ENCODE results near the gene SMIM44. TPM values are rescaled to one million over a fixed set of nuclear protein-coding genes. Genes with fewer than 3 reads are reported as not detected.

The SMIM44 gene
- total RNA-seq, 4 donors from 2014 or later = not detected

- WGBS, 2 donors = 86 to 87% methylated on average over 2 of the region's 2 CpGs
- H3K27ac ChIP-seq = no peak overlapping the region
- H3K9me3 ChIP-seq = no peaks in the 10 kb centered on the region
- no peak for DNase-seq
- peaks cover 0 to 3% of the 10 kb centered on the region in 2 donors for H3K4me1 ChIP-seq
- no peaks in the 10 kb centered on the region for H3K36me3 ChIP-seq
- intact Hi-C loops (cut with DNase I) = no loop called here
- TF ChIP-seq CTCF (IDR thresholded peaks at IDR 0.05) (no peak), POLR2A (IDR thresholded peaks at IDR 0.05) (no peak)
- H3K4me3 ChIP-seq (replicated peaks in 1 of 3) = no peak overlapping the region
- no peaks in the 10 kb centered on the region for H3K27me3 ChIP-seq
These were observed 6.4 kb downstream of the SMIM44 start for GRCh38 chr19:3476830-3477229.

GRCh38 chr19:3475449-3475848 is 7.8 kb downstream of the SMIM44 start:
- Histone ChIP-seq H3K9me3 (no peaks in the 10 kb centered on the region), H3K27me3 (no peaks in the 10 kb centered on the region), H3K4me1 (peaks cover 0 to 3% of the 10 kb centered on the region in 2 donors), H3K36me3 (no peaks in the 10 kb centered on the region), H3K4me3 (replicated peaks in 1 of 3) (no peak overlapping the region), H3K27ac (no peak overlapping the region)
- intact Hi-C loops (cut with DNase I) = no loop called here
- DNase-seq = no peak
- 85% methylated on average over 4 of the region's 4 CpGs for WGBS, 2 donors
- TF ChIP-seq POLR2A (IDR thresholded peaks at IDR 0.05) (no peak), CTCF (IDR thresholded peaks at IDR 0.05) (no peak)

GRCh38 chr19:3474614-3475013 is 8.6 kb downstream of the SMIM44 start:
- no peak overlapping the region for H3K27ac ChIP-seq
- WGBS, 2 donors = 70 to 72% methylated on average over 2 of the region's 2 CpGs
- H3K4me3 ChIP-seq (replicated peaks in 1 of 3) = no peak overlapping the region
- no peaks in the 10 kb centered on the region for H3K27me3 ChIP-seq
- no peaks in the 10 kb centered on the region for H3K9me3 ChIP-seq
- intact Hi-C loops (cut with DNase I) = loop anchor here (5.0 kb wide), 1 partner anchor 47 kb away; no protein-coding TSS in a partner anchor
- peaks cover 0 to 3% of the 10 kb centered on the region in 2 donors for H3K4me1 ChIP-seq
- H3K36me3 ChIP-seq = no peaks in the 10 kb centered on the region
- TF ChIP-seq CTCF (IDR thresholded peaks at IDR 0.05) = no peak
- no peak for TF ChIP-seq POLR2A (IDR thresholded peaks at IDR 0.05)
- no peak for DNase-seq

- Histone ChIP-seq H3K4me3 (replicated peaks in 1 of 3) (no peak overlapping the region), H3K4me1 (peaks cover 0 to 3% of the 10 kb centered on the region in 2 donors), H3K27me3 (no peaks in the 10 kb centered on the region), H3K36me3 (no peaks in the 10 kb centered on the region), H3K27ac (no peak overlapping the region), H3K9me3 (no peaks in the 10 kb centered on the region)
- intact Hi-C loops (cut with DNase I) = loop anchor here (5.0 kb wide), 1 partner anchor 47 kb away; no protein-coding TSS in a partner anchor
- 76 to 86% methylated on average over 8 of the region's 8 CpGs for WGBS, 2 donors
- DNase-seq = no peak
- no peak for TF ChIP-seq CTCF (IDR thresholded peaks at IDR 0.05)
- no peak for TF ChIP-seq POLR2A (IDR thresholded peaks at IDR 0.05)
These were observed 9.2 kb downstream of the SMIM44 start for GRCh38 chr19:3474010-3474409.

- H3K27me3 ChIP-seq = no peaks in the 10 kb centered on the region
- no peaks in the 10 kb centered on the region for H3K9me3 ChIP-seq
- H3K27ac ChIP-seq = no peak overlapping the region
- 19 to 45% methylated on average over 10 to 20 of the region's 24 CpGs for WGBS, 2 donors
- DNase-seq = peak in 1 of 2 donors; percentile 22
- peaks cover 0 to 6% of the 10 kb centered on the region in 2 donors for H3K4me1 ChIP-seq
- intact Hi-C loops (cut with DNase I) = loop anchor here (2.0 to 5.0 kb wide), 2 partner anchors 45 to 143 kb away; no protein-coding TSS in a partner anchor
- H3K36me3 ChIP-seq = no peaks in the 10 kb centered on the region
- no peak for TF ChIP-seq POLR2A (IDR thresholded peaks at IDR 0.05)
- TF ChIP-seq CTCF (IDR thresholded peaks at IDR 0.05) = peak; percentile 46 to 90 (median 66)
- no peak overlapping the region for H3K4me3 ChIP-seq (replicated peaks in 1 of 3)
These were observed 11.1 kb downstream of the SMIM44 start for GRCh38 chr19:3471954-3472655.

Measured in thyroid gland (tissue), 4 donors.